Activated CD4-positive, alpha-beta T cell treated with anti-CD3 and anti-CD28 coated beads, Interleukin-10, Interleukin-2, amounts not matched to agents 100 ng/mL and 50 ng/mL, durations not matched to agents 16 hours and 8 hours (primary cell): Measurements from ENCODE around the gene USO1.
"Not testable (repeated sequence)": the region's sequence is repeated elsewhere in the genome, so short reads cannot be mapped to it uniquely, and the experiment has no call there.

Experiments
- DNase-seq: peaks from one replicate; pipeline ENCODE4 v3.0.0-alpha.2; 2020

The USO1 gene

DNA sequence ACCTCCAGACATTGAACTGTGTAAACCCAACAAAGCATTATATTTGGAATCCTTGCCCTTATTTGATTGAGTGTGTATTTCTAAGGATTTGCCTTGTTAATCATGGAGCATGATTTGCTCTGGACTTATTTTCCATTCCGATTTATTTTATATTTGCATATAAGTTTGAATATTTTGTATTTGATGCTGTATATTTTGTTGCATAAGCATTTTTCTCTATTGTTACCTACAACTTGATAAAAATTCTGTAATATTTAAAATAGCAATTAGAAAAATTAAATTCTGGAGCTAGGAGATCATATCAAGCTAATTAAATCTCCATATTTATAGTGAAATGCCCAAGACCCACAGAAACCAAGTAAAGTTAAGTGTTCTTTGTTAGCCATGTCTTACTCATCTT is 47.2 kb downstream of the USO1 start:
- no peak for DNase-seq

DNA sequence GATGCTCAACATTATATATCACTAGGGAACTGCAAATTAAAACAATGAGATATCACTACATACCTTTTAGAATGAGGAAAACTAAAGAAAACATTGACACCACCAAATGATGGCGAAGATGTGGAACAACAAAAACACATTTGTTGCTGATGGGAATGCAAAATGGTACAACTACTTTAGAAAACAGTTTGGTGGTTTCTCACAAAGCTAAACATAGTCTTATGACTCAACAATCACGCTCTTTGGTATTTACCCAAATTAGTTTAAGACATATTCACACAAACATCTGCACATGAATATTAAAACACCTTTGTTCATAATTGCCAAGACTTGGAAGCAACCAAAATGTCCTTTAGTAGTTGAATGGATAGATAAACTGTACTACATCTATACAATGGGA is 53.2 kb downstream of the USO1 start:
- DNase-seq: no peak

DNA sequence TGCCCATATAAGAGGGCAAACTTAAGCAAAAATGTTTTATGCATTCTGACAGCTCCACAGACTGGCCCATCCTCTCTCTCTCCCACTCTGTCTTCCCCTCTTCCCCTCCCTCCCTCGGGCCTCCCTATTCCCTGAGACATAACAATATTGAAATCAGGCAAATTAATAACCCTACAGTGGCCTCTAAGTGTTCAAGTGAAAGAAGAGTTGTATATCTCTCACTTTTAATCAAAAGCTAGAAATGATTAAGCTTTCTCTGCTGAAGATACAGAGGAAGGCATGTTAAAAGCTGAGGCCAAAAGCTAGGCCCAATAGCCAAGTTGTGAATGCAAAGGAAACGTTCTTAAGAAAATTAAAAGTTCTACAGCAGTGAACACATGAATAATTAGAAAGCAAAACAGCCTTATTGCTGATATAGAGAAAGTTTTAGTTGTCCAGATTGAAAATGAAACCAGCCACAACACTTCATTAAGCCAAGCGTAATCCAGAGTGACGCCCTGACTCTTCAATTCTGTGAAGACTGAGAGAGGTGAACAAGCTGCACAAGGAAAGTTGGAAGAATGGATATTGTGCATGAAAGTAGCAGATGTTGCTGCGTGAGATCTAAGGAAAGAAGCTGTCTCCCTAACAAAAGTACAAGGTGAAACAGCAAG is 54.9 kb downstream of the USO1 start:
- peak; percentile 51 for DNase-seq

DNA sequence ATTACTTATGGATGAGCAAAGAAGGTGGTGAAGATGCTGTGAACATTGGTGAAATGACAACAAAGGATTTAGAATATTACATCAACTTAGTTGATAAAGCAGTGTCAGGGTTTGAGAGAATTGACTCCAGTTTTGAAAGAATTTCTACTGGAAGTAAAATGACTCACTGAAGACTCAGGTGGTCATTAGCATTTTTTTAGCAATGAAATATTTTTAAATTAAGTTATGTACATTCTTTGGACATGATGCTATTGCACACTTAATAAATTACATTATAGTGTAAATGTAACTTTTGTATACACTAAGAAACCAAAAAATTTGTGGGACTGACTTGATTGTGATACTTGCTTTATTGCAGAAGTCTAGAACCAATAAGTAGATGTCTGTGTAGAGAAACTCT is 56.9 kb downstream of the USO1 start:
- DNase-seq: no peak

DNA sequence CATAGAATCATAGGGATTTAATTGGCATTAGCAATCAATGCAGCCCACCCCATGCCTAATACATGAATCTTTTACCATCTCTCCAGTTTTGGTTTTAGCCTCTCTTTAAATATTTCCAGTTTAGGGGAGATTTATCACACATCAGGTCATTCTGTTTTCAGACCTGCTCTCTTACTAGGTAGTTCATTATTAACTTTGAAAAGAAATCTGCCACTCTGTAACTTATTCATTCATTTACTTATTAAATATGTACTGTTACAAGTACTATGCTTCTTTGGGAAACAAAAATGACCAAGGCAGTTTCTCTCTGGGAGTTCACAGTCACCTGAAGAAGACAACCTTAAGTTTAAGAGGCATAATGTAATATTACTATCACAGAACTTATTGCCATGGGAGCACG is 62.1 kb downstream of the USO1 start:
- DNase-seq: no peak

DNA sequence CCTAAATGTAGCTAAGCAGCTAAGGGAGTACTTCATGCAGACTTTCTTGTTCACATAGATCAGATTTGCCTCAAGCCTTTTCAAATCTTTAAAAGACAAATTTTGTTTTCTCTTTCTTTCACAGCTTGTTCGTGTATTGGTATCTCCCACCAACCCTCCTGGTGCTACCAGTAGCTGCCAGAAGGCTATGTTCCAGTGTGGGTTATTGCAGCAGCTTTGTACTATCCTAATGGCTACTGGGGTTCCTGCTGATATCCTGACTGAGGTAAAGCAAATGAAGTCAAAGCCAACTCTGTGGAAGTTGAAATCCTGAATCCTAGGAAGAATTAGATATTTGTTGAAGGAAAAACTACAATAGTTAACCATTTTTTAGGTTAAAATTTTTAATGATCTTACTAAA is 62.6 kb downstream of the USO1 start:
- no peak for DNase-seq

DNA sequence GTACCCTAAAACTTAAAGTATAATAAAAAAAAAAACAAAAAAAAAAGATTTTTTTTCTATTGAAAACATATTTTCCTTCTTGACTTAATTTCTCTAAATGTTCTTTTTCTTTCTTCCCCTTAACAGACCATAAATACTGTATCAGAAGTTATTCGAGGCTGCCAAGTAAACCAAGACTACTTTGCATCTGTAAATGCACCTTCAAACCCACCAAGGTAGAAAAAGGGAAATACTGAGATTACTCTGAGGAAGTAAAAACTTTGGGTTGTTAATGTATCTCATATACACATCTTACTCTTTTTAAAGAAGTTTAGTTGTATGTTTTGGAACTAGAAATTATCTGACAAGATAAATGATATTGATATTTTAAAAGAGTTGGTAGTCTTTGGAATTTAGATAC is 65.6 kb downstream of the USO1 start:
- no peak for DNase-seq

DNA sequence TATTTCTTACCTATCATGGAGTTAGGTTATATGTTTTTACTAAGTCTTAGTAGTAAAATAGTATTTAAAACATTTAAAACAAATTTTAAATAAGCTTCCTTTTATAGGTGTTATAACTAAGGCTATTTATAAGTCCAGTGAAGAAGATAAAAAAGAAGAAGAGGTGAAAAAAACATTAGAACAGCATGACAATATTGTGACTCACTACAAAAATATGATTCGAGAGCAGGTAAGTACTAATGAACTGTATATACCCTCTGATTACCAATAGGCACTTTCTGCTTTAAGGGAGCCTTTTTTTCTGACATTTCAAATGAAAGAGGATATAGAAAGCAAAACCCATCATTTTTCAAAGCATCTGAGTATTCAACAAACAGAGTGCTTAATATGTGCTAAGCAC is 76.6 kb downstream of the USO1 start:
- DNase-seq: no peak

DNA sequence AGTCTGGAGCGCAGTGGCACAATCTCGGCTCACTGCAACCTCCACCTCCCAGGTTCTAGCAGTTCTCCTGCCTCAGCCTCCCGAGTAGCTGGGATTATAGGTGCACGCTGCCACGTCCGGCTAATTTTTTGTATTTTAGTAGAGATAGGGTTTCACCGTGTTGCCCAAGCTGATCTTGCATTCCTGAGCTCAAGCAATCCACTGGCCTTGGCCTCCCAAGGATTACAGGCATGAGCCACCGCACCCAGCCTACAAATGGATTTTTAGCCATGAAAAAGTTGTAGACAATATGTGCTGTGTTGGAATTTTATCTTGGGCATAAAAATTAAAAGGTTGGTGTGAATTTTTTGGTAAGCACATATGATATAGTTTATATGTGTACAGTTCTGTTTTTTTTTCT is 81.7 kb downstream of the USO1 start:
- not testable (repeated sequence) for DNase-seq

DNA sequence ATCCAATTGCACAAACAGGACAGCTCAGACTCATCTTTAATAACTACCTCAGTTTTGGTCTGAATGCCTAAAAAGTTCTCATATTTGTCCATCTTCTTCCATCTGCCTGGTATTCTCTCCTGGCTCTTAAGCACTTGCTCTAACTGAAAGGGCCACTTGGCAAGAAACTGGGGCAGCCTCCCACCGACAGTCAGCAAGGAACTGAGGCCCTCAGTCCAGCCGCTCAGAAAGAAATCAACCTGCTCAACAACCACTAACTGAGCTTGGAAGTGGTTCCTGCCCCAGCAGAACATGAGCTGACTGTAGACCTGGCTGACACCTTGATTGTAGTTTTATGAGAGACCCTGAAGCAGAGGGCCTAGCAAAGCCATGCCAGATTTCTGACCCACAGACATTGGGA is 93.5 kb downstream of the USO1 start:
- no peak for DNase-seq

DNA sequence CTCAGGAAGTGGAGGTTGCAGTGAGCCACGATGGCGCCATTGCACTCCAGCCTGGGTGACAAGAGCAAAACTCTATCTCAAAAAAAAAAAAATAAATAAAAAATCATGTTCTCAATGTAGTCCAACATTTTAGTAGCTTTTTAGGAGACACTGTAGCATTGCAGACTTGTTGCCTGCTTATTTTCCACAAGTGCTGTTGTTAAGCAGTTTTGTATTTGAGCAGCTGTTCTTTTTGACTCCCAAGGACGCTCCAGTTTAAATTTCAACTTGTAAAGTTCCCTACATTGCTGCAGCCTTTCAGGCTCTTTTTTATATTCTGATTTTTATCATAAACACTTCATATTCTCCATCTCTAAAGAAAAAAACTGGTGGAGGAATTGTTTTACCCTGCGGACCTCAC is 94.7 kb downstream of the USO1 start:
- no peak for DNase-seq

DNA sequence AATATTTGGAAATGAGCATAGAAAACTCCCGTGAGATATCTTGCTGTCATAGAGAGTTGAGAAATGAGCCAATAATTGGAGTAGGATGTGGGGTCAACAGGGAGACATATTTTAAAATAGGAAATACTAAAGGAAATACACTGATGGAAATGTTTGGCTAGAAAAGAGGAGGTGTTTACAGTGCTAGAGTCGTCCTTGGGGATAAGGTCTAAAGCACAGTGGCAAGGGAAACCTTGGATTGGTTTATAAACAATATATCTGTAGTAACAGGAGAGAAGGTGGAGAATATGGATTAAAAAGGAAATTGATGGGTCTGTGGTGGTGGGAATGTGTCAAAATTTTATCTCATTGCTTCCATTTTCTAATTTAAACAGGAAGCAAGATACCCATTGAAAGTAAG is 95.8 kb downstream of the USO1 start:
- DNase-seq: no peak

DNA sequence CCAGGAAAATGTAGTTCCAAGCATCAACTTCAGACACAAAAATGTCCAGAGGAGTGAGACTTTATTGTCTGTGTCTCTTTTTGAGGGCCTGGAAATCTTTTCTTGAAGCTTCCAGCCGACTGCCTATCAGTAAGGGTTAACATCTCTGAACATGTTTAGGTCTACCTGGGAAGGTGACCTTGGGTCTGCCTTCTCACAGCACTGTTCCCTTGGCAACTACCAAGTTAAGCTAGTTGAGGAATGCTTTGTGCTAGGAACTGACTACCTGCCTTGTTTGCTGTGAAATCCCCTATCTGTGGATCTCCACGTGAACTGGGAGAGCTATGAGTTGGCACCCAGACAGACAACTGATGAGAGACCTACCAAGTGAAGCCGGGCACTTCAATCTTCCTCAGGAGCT is 96.3 kb downstream of the USO1 start:
- DNase-seq: no peak

DNA sequence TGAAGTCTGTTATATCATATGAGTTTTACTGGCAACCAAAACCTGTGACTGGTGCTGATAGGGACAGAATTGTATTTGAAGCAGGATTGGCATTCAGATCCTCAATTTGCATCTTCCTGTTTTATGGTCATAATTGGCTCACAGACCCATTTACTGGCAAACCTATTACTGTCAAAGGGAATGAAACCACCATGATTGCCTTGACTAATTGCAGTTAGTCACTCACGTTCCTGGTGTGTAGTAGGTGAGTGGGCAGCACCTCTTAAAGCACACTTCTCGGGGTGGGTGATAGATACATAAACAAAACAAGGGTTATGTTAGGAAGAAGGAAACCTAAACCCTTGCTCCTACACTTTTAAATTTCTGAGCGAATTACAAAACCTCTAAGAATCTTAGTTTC is 96.8 kb downstream of the USO1 start:
- no peak for DNase-seq

DNA sequence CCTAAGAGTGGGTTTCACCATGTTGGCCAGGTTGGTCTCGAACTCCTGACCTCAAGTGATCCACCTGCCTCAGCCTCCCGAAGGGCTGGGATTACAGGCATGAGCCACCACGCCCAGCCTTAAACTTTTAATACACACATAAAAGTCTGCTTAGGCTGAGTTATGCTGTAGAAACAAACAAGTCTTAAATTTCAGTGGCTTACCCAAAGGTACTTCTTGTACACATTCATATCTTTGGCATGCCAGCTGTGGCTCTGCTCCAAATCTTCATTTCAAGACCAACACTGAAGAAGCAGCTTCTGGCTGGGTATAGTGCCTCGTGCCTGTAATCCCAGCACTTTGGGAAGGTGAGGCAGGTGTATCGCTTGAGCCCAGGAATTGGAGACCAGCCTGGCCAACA is 97.6 kb downstream of the USO1 start:
- no peak for DNase-seq

DNA sequence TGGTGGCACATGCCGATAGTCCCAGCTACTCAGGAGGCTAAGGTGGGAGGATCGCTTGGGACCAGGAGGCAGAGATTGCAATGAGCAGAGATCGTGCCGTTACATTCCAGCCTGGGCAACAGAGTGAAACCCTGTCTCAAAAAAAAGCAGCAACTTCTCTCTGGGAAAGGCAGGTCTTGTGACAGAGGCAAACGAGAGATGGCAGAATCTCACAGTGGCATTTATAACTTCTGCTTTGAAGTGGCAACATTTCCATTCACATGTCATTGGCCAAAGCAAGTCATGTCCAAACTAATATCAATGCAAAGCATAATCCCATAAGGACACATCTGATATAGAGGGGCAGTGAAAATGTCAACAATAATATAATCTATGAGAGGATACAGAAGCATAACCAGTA is 98.0 kb downstream of the USO1 start:
- no peak for DNase-seq

DNA sequence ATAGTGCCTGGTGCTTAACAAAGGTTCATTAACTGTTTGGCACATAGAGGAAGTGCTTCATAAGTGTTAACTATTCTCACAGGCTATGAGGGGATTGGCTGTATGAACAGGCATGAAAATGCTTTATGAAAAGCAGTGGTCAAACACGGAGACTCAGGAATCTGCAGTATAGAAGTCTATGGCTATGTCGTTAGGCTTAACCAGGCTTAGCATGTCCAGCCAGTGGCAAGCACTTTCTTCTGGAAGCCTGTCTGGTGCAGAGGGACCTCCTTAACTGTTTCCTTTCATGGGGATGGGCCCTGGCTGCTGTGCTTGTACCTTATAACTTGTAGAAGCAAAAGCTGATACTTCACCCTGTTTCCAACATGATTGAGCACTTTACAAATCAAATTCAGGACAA is 99.4 kb downstream of the USO1 start:
- DNase-seq: no peak

DNA sequence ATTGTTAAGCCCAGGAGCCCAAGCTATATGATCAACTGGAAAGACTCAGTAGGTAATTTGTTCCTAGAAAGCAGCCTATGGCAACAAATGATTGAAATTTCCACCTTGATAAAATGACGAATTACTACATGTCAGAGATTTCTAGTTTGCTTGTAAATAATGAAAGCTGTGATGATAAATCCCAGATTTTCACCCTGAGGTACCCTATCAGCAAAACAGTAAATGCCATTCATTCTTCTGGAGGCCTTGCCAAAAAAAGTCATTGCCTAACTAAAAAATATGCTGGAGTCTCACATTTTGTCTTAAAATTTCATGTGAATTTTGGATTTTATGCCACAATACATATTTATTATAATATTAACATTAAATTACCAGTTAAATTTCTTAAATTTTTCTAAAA is 106.5 kb downstream of the USO1 start:
- no peak for DNase-seq

DNA sequence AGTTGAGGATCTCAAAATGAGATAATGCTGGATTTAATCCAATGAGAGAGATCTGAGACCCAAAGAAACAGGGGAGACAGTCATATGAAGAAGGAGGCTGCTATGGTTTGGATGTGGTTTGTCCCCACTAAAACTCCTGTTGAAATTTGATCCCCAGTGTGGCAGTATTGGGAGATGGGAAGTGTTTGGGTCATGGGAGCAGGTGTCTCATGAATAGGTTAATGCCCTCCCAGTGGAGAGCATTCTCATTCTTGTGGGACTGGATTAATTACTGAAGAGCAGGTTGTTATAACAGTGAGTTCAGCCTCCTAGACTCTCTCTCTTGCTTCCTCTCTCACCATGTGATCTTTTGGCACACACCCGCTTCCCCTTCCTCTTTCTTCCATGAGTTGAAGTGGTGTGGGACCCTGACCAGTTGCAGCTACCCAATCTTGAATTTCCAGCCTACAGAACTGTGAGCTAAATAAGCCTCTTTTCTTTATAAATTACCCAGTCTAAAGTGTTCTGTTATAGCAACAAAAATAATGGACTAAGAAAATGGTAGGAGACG is 107.6 kb downstream of the USO1 start:
- DNase-seq: no peak

DNA sequence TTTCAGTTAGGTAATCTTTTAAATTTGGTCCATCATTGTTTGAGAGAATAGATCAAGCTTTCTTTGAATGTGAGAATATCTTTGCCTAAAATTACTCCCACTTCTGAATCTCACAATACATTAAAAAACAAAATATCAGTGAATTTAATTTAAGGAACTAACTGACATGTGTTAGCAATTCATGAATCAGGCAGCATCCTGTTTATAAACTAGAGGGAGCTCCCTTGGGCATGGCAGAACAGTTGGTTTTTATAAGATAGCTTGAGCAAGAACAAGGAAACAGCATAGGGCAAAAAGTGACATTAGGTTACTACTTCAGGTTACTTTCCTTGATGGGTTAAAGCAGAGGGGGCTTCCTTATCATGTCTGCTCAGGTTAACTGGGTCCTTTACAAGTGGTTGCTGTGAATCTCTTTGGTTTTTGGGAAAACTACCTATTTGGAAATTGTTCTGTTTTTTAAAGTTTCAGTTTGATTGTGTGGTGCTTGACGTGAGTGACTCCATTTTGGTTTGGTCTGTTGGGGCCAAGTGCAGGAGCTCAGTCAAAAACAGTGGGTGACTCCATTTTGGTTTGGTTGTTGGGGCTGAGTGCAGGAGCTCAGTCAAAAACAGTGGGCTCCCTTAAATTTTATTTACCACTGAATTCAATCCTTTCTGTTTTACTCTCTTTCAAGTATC is 109.9 kb downstream of the USO1 start:
- DNase-seq: no peak

DNA sequence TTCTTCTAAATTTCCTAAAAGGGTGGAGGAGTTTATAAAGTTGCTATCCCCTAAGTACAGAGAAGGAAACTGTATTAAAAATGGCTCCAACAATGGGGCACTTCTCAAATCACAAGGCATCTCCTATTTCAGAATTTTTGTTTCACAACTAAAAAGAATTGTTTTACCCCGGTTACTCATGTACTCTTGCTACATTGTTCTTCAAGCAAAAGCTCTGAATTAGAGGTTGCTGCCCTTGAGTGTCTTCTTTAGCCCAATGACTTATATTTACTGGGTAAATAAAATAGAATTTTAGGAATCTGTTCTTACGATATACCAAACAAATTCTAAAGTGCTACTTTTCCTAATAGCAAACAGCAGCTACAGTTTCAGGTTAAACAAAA is 110.4 kb downstream of the USO1 start:
- DNase-seq: no peak

DNA sequence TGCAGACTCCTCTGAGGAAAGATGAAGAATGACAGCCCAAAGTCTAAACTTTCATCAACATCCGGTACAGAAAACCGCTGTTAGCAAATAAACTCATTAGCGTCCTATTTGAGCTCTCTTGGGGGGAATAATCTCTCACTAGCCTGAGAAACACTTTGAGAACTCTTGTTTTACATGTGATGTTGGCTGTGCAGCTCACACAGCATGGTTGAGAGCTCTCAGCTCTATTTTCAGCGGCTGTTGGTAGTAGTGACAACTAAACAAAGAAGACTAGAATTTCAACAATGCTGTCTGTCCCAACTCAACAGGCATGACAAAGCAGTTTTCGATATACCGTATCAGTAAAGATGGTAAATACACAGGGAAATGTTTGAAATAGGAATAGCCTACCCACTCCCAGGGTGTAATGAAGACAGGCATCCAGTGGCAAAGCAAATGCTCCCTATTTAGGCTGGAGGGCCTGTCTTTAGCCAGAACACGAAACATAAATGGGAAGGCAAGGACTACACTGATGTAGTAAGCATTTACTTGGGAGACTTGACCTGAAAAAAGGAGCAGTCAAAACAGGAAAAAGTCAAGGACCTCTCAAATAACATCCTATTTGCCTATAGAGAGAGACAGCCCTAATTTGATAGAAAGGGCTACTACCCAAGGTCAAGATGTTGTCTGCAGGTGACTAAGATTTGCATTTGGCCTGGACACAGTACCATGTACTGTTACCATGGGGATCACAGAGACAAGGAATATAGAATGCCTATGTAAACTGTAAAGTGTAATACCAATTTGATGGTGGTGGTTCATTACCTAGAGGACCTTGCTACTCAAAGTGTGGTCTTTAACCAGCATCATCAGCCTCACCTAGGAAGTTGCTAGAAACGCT is 117.5 kb downstream of the USO1 start:
- DNase-seq: no peak

DNA sequence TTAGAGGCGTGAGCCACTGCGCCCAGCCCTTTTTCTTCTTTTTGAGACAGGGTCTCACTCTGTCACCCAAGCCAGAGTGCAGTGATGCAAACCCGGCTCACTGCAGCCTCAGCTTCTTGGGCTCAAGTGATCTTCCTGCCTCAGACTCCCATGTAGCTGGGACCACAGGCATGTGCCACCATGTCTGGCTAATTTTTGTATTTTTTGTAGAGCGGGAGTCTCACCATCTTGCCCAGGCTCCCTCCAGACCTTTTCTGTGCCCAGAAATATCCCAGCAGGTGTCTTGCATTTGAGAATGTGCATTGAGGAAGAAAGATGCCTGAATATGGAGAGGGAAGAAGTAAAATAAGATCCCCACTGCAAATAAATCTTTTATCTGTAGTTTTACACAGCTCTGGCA is 119.2 kb downstream of the USO1 start:
- DNase-seq: no peak

DNA sequence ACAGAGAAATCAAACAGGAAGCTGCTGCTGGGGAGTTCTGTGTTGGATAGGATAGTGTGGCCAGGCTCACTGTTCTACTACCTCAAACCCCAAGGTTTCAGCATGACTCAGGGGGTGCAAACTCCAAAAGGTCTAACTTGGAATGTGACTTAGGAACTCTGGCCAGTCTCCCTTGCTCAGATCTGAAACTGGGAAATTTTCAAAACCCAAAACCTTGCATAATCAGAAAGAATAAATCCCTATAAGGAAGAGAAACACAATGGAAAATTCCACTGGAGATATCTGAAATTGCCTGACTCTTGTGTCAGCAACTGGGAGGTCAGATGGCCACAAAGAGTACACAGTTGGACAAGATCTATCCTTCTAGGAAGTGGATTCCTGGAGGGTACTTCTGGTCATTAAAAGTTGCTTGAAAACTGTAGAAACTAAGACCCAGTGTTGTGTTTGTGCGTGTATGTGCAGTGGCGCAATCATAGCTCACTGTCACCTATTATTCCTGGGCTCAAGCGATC is 119.8 kb downstream of the USO1 start:
- no peak for DNase-seq
